Activated CD8-positive, alpha-beta T cell treated with anti-CD3 and anti-CD28 coated beads for 36 hours (primary cell): ENCODE measurements around the gene APOL2. TPM values are rescaled to one million over a fixed set of nuclear protein-coding genes. Genes with fewer than 3 reads are reported as not detected.
A peak's percentile ranks its signal among the peaks of the same experiment; 100 is the strongest.

Source experiments
- ATAC-seq: fragments of 200-7000 bp; cut with Tn5 transposase; one replicate; pipeline ENCODE4 v1.10.0; 2021; ENCODE audit warnings: mild to moderate bottlenecking, moderate library complexity
- CTCF ChIA-PET: fragments of 350-600 bp; sonication (Branson Sonifier 250); formaldehyde crosslinking; loops from one replicate; lab custom pipeline; 2021; ENCODE audit warnings: antibody characterized with exemption; lab: Charles Lee
- POLR2A ChIA-PET: fragments of 350-600 bp; sonication (Branson Sonifier 250); formaldehyde crosslinking; loops from one replicate; lab custom pipeline; 2021; ENCODE audit warnings: antibody characterized with exemption; lab: Charles Lee
- DNase-seq: peaks from one replicate; pipeline ENCODE4 v3.0.0-alpha.2; 2020
- H3K27ac Mint-ChIP-seq: one replicate; pipeline ENCODE4 v1.8.0; 2021; ENCODE audit warnings: mild to moderate bottlenecking, mixed read lengths
- H3K27me3 Mint-ChIP-seq: one replicate; pipeline ENCODE4 v1.8.0; 2021; ENCODE audit warnings: mixed read lengths
- H3K36me3 Mint-ChIP-seq: one replicate; pipeline ENCODE4 v1.8.0; 2021; ENCODE audit warnings: low read depth, mixed read lengths
- H3K4me1 Mint-ChIP-seq: one replicate; pipeline ENCODE4 v1.8.0; 2021; ENCODE audit warnings: low read depth, mixed read lengths
- H3K4me3 Mint-ChIP-seq: one replicate; pipeline ENCODE4 v1.8.0; 2021; ENCODE audit warnings: mild to moderate bottlenecking, moderate library complexity, mixed read lengths
- H3K9me3 Mint-ChIP-seq: one replicate; pipeline ENCODE4 v1.8.0; 2021; ENCODE audit warnings: mixed read lengths
- CTCF ChIP-seq: fragments of 200-600 bp; IDR thresholded peaks from one replicate; pipeline ENCODE4 v1.8.0; 2022; ENCODE audit warnings: antibody characterized with exemption, mild to moderate bottlenecking
- intact Hi-C: fragments of 100-400 bp; cut with micrococcal nuclease; formaldehyde crosslinking; loops from one replicate; pipeline ENCODE4 v1.10.0; 2022
- total RNA-seq, 2 experiments: library from RNA; stranded (reverse); gene quantifications; one replicate each; pipeline ENCODE4 v1.2.3, GENCODE V29; 2021

Gene APOL2
- total RNA-seq, 2 experiments from 2014 or later, result 45.4 to 49.7 TPM

GRCh38 chr22:36237462-36238372 is 1.6 kb downstream of the APOL2 start:
- peak; percentile 38 for DNase-seq
- peak overlapping the region; percentile 98 for H3K4me3 Mint-ChIP-seq
- POLR2A ChIA-PET, result interaction anchor here (0.9 to 4.1 kb wide), 11 partner anchors 10 to 589 kb away, joined by 3 to 24 read pairs (median 4); partner anchors contain the start of genes APOL1 and APOL6
- H3K27ac Mint-ChIP-seq, result peak overlapping the region; percentile 97
- ATAC-seq, result peak; percentile 24
- H3K9me3 Mint-ChIP-seq, result peaks cover 3% of the 10 kb centered on the region
- peaks cover 60% of the 10 kb centered on the region for H3K36me3 Mint-ChIP-seq
- H3K27me3 Mint-ChIP-seq, result no peaks in the 10 kb centered on the region
- intact Hi-C loops, result no loop called here
- peaks cover 61% of the 10 kb centered on the region for H3K4me1 Mint-ChIP-seq
- TF ChIP-seq CTCF, result no peak
- CTCF ChIA-PET, result interaction anchor here (0.7 to 5.0 kb wide), 16 partner anchors 12 to 249 kb away, joined by 3 to 35 read pairs (median 4); no protein-coding TSS in a partner anchor

- CTCF ChIA-PET, result interaction anchor here (0.7 to 5.0 kb wide), 8 partner anchors 14 to 250 kb away, joined by 3 to 35 read pairs (median 4); no protein-coding TSS in a partner anchor
- intact Hi-C loops, result no loop called here
- Mint-ChIP-seq H3K4me3 (peak overlapping the region; percentile 98), H3K36me3 (peaks cover 67% of the 10 kb centered on the region), H3K9me3 (no peaks in the 10 kb centered on the region), H3K27ac (no peak overlapping the region), H3K27me3 (no peaks in the 10 kb centered on the region), H3K4me1 (peaks cover 61% of the 10 kb centered on the region)
- DNase-seq, result no peak
- TF ChIP-seq CTCF, result no peak
- no peak for ATAC-seq
- POLR2A ChIA-PET, result interaction anchor here (0.8 to 4.1 kb wide), 8 partner anchors 9 to 588 kb away, joined by 3 to 24 read pairs (median 4); partner anchors contain the start of genes APOL1 and APOL6
Measured at GRCh38 chr22:36236388-36237319, 2.7 kb downstream of the APOL2 start.

DNA sequence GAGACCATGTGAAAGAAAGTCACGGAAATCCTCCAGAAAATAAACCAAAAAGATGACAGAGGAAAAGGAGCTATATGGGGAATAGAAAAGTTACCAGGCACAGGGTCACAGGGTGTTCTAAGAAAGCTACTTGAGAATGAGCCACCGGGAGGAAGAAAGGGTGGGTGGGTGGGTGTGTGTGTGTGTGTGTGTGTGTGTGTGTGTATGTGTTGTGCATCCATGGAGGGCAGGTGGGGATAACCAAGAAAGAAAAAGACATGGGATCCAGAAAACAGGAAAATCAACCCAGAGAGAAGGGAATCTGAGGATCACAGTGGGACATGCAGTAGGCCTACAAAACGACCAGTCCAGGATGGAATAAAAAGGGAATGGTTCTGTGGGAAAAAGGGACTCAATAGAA is 3.7 kb downstream of the APOL2 start:
- no peaks in the 10 kb centered on the region for H3K27me3 Mint-ChIP-seq
- no peaks in the 10 kb centered on the region for H3K9me3 Mint-ChIP-seq
- no peak for TF ChIP-seq CTCF
- peak overlapping the region; percentile 19 for H3K27ac Mint-ChIP-seq
- CTCF ChIA-PET, result interaction anchor here (0.6 to 2.5 kb wide), 5 partner anchors 18 to 251 kb away, joined by 3 to 6 read pairs (median 3); no protein-coding TSS in a partner anchor
- intact Hi-C loops, result no loop called here
- H3K4me1 Mint-ChIP-seq, result peaks cover 61% of the 10 kb centered on the region
- no peak for ATAC-seq
- POLR2A ChIA-PET, result interaction anchor here (1.2 kb wide), 1 partner anchor 41 kb away, joined by 4 read pairs; no protein-coding TSS in a partner anchor
- H3K36me3 Mint-ChIP-seq, result peaks cover 76% of the 10 kb centered on the region
- DNase-seq, result no peak
- H3K4me3 Mint-ChIP-seq, result peak overlapping the region; percentile 98

DNA sequence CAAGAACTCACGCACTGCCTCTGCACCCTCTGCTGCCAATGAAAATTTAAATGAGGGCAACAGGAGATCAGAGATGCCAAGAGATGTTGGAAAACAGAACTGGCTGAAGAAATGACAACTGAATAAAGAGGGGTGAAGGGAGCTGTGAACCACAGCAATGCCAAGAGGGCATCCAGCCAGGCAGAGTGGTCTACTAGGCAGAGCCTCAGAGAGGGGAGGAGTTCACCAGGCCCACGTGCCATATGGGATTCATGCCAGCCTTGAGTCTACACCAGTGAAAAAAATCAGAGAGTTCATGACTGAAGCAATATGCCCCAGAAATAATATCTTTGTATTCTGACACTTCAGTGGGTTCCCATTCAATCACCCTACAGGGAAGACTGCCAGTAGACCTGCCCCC is 4.4 kb downstream of the APOL2 start:
- H3K4me1 Mint-ChIP-seq, result peaks cover 57% of the 10 kb centered on the region
- ChIA-PET CTCF (interaction anchor here (0.6 to 1.2 kb wide), 2 partner anchors 19 to 80 kb away, joined by 3 read pairs; no protein-coding TSS in a partner anchor), POLR2A (interaction anchor here (1.2 kb wide), 1 partner anchor 42 kb away, joined by 4 read pairs; no protein-coding TSS in a partner anchor)
- no peaks in the 10 kb centered on the region for H3K9me3 Mint-ChIP-seq
- TF ChIP-seq CTCF, result no peak
- DNase-seq (no peak), ATAC-seq (no peak)
- peaks cover 79% of the 10 kb centered on the region for H3K36me3 Mint-ChIP-seq
- peak overlapping the region; percentile 81 for H3K27ac Mint-ChIP-seq
- H3K4me3 Mint-ChIP-seq, result peak overlapping the region; percentile 98
- intact Hi-C loops, result no loop called here
- no peaks in the 10 kb centered on the region for H3K27me3 Mint-ChIP-seq
